Measurements from ENCODE around the gene MYOF. TPM values are rescaled to one million over a fixed set of nuclear protein-coding genes. Genes with fewer than 3 reads are reported as not detected.

Gene MYOF
- total RNA-seq, 4 donors from 2014 or later = 46.8 to 139 (median 90.2) TPM

GRCh38 chr10:93512565-93512964, 30.4 kb upstream of the MYOF start:
- TF ChIP-seq CTCF (IDR thresholded peaks at IDR 0.05; ENCODE audit: low read depth) = no peak

GRCh38 chr10:93509816-93510215, 27.7 kb upstream of the MYOF start:
- TF ChIP-seq CTCF (IDR thresholded peaks at IDR 0.05; ENCODE audit: low read depth) = no peak

DNA sequence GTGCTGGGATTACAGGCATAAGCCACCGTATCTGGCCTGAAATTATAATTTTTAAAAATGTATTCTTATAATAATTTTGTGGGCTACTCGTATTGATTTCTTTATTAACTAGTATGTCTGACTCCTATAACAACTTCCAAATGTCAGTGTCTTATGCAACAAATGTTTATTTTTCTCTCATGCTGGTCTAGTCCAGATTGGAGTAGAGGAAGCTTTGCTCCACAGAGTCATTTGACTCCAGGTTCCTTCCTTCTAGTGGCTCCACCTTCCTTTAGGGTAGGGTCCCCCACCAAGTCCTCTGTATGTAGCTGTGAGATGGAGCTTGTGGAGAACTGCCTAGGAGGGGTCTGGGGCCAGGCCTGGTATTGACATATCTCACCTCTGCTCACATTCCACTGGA, 22.9 kb upstream of the MYOF start:
- TF ChIP-seq CTCF (IDR thresholded peaks at IDR 0.05; ENCODE audit: low read depth) = no peak

DNA sequence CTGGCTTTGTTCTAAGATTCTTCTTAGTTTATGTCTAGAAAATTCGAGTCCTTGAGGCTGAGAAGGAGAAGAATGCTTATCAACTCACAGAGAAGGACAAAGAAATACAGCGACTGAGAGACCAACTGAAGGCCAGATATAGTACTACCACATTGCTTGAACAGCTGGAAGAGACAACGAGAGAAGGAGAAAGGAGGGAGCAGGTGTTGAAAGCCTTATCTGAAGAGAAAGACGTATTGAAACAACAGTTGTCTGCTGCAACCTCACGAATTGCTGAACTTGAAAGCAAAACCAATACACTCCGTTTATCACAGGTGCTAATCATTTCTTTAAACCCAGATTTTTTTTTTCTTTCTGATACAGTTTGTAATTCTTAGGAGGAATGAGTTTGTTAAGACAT, 20.9 kb upstream of the MYOF start:
- no peak for TF ChIP-seq CTCF (IDR thresholded peaks at IDR 0.05; ENCODE audit: low read depth)

DNA sequence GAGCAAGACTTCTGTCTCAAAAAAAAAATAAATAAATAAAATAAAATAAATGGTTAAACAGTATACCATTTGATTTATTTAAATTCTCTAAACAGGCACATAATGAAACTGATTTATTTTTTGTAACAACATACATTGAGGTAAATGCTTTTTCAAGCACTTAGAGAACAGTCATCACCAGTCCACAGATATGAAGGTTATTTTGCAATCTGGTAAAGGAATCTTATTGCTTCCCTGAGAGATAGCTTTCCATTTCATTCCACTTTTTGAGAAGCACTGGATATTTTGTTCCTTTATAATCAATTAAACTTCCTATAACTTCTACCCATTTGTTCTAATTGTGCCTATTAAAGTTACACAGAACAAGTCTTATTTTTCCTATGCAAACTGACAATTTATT, 19.5 kb upstream of the MYOF start:
- no peak for TF ChIP-seq CTCF (IDR thresholded peaks at IDR 0.05; ENCODE audit: low read depth)

- TF ChIP-seq CTCF (IDR thresholded peaks at IDR 0.05; ENCODE audit: low read depth) = no peak
Measured at GRCh38 chr10:93498166-93498565, 16.0 kb upstream of the MYOF start.

GRCh38 chr10:93496322-93497041, 14.3 kb upstream of the MYOF start, which contains the start of gene CEP55:
TSS of gene CEP55 (plus strand) at chr10:93496612. CDS start at chr10:93500052, 3,440 bp downstream.
- TF ChIP-seq CTCF (IDR thresholded peaks at IDR 0.05; ENCODE audit: low read depth) = no peak

Measured in subcutaneous adipose tissue (tissue), 4 donors.